ENCODE data around the gene RPH3AL. TPM values are rescaled to one million over a fixed set of nuclear protein-coding genes. Genes with fewer than 3 reads are reported as not detected.
"Not testable (repeated sequence)": the region's sequence is repeated elsewhere in the genome, so short reads cannot be mapped to it uniquely, and the experiment has no call there.

The RPH3AL gene
- total and polyA plus RNA-seq, 4 donors, result 4.7 to 5.9 (median 5.3) TPM

DNA sequence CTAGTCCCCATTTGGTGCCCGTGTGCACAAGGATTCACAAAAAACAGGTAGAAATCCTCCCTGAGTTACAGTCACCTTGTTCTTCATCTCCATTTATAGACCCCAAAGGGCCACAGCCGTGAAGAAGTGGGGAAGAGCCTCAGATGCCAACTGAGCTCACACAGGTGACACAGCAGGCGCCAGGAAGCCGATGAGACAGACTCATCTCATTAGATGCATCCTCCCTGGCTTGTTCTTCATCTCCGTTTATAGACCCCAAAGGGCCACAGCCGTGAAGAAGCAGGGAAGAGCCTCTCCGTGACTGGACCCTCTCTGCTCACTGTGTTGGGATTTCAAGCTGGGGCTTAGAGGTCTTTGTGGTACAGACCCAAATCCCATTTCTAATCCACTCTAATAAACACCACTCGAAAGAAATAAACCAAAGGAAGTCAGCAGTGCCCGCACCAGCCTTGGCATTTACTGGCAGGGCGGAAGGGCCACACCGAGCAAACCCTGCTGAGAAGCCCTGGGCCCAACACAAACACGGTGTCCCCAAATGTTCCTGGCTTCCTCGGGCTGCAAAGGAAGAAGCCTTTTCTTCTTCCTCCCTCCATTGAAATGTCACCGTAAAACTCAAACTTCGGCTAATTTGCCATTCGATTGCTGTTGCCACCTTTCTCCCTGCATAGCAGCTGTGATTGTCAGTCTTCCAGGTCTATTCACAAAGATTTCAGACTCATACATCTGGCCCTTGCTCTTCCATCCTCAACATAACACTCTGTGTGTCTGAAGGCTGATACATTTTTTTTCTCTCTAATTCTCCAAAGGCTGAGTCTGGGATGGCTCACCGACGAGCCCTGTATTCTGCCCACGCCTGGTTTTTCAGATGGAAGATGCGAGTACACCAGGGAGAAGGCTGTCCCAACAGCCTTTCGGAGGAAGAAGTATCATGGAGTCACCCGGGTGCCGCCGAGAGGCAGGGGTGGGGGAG lies 126.2 kb downstream of the RPH3AL start:
- no peaks in the 10 kb centered on the region for H3K36me3 ChIP-seq (ENCODE audit: control insufficient read depth, insufficient read depth, low read length)
- peaks cover 37% of the 10 kb centered on the region for H3K4me1 ChIP-seq (ENCODE audit: control insufficient read depth, insufficient read depth, low read length)
- peak in 1 of 6 donors; percentile 56 for DNase-seq (ENCODE audit: low read depth in 4 of 6, low spot score in 6 of 6)
- no peaks in the 10 kb centered on the region for H3K9me3 ChIP-seq (ENCODE audit: control insufficient read depth, insufficient read depth, low read length)
- H3K4me3 ChIP-seq (ENCODE audit: low read depth, low read length), result no peak overlapping the region
- peak overlapping the region; percentile 18 for H3K27ac ChIP-seq (ENCODE audit: low read depth, low read length)
- 48% methylated on average over 20 of the region's 24 CpGs for WGBS (ENCODE audit: insufficient coverage)
- no peaks in the 10 kb centered on the region for H3K27me3 ChIP-seq (ENCODE audit: control insufficient read depth, insufficient read depth, low read length)

DNA sequence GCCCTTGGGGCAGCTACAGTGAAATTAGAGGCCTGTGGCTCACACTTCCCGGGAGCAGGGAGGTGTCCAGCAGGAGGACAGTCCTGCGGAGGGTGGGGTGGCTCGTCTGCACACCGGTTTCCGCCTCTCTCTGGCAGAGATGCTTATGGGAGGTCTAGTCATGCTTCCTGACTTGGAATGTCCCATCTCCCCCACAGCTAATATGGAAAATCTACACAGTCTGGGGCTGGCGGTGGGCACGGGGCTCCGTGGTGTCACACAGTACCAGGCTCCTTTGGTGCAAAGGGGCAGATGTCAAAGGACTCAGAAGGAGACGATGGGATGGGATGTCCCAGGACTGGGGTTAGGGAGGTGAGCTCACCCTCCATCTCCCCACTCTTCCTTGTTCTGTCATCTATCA lies 127.1 kb downstream of the RPH3AL start:
- H3K4me3 ChIP-seq (ENCODE audit: low read depth, low read length), result no peak overlapping the region
- H3K4me1 ChIP-seq (ENCODE audit: control insufficient read depth, insufficient read depth, low read length), result peaks cover 37% of the 10 kb centered on the region
- no peaks in the 10 kb centered on the region for H3K36me3 ChIP-seq (ENCODE audit: control insufficient read depth, insufficient read depth, low read length)
- H3K27me3 ChIP-seq (ENCODE audit: control insufficient read depth, insufficient read depth, low read length), result no peaks in the 10 kb centered on the region
- no peaks in the 10 kb centered on the region for H3K9me3 ChIP-seq (ENCODE audit: control insufficient read depth, insufficient read depth, low read length)
- H3K27ac ChIP-seq (ENCODE audit: low read depth, low read length), result no peak overlapping the region
- no peak for DNase-seq (ENCODE audit: low read depth in 4 of 6, low spot score in 6 of 6)
- WGBS (ENCODE audit: insufficient coverage), result no CpG with 5 or more reads among the region's 9 CpGs

DNA sequence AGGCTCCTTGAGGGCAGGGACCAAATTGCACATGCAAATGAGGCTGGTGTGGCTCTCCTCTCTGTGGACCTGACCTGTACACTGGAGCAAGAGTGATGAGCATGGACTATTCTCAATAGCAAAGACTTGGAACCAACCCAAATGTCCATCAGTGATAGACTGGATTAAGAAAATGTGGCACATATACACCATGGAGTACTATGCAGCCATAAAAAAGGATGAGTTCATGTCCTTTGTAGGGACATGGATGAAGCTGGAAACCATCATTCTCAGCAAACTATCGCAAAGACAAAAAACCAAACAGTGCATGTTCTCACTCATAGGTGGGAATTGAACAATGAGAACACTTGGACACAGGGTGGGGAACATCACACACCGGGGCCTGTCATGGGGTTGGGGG lies 128.0 kb downstream of the RPH3AL start:
- DNase-seq (ENCODE audit: low read depth in 4 of 6, low spot score in 6 of 6); H3K27ac ChIP-seq (ENCODE audit: low read depth, low read length); H3K9me3 ChIP-seq (ENCODE audit: control insufficient read depth, insufficient read depth, low read length); H3K4me3 ChIP-seq (ENCODE audit: low read depth, low read length); H3K36me3 ChIP-seq (ENCODE audit: control insufficient read depth, insufficient read depth, low read length); H3K27me3 ChIP-seq (ENCODE audit: control insufficient read depth, insufficient read depth, low read length): not testable (repeated sequence)
- H3K4me1 ChIP-seq (ENCODE audit: control insufficient read depth, insufficient read depth, low read length), result peaks cover 37% of the 10 kb centered on the region
- no CpG with 5 or more reads among the region's 2 CpGs for WGBS (ENCODE audit: insufficient coverage)

- Histone ChIP-seq H3K9me3 (ENCODE audit: control insufficient read depth, insufficient read depth, low read length) (no peaks in the 10 kb centered on the region), H3K27ac (ENCODE audit: low read depth, low read length) (no peak overlapping the region), H3K4me1 (ENCODE audit: control insufficient read depth, insufficient read depth, low read length) (peaks cover 38% of the 10 kb centered on the region), H3K27me3 (ENCODE audit: control insufficient read depth, insufficient read depth, low read length) (no peaks in the 10 kb centered on the region), H3K36me3 (ENCODE audit: control insufficient read depth, insufficient read depth, low read length) (no peaks in the 10 kb centered on the region), H3K4me3 (ENCODE audit: low read depth, low read length) (no peak overlapping the region)
- WGBS (ENCODE audit: insufficient coverage), result 80% methylated on average over 12 of the region's 12 CpGs
- DNase-seq (ENCODE audit: low read depth in 4 of 6, low spot score in 6 of 6), result no peak
These were observed 128.7 kb downstream of the RPH3AL start for GRCh38 chr17:223723-224471.

DNA sequence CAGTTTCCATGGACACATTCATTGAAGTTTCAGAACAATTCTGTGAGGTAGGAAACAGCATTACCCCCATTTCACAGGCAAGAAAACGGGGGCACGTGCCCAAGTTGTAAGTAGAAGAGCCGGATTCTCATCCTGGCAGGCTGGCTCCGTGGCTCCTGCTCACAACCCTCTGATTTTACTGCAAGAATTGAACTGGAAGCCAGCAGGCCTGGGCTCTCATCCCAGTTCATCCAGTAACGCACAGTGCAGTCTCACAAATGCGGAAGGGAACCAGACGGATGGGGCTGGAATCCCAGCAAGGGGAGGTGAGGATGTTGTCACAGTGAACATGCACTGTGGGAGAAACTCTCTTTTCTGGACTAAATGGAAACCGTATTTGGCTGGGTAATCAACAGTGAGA lies 130.4 kb downstream of the RPH3AL start:
- WGBS (ENCODE audit: insufficient coverage), result 56% methylated on average over 3 of the region's 8 CpGs
- H3K27ac ChIP-seq (ENCODE audit: low read depth, low read length), result no peak overlapping the region
- no peaks in the 10 kb centered on the region for H3K36me3 ChIP-seq (ENCODE audit: control insufficient read depth, insufficient read depth, low read length)

DNA sequence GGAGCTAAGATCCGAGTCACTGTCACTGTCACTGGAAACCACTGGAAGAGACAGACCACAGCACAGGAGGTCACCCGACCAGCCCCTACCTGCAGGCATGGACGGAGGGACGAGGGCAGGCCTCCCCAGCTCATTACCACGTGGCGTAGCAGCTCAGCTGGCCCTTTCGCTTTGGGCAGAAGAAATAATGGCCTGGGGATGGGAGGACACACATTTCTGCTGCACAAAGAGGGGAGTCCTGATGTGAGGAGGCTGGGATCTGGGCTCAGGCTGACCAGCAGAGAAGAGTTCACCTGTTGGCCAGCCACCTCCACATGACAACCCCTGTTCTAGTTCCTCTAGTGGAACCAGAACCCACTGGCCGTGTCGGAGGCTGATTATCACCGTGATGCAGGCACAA lies 132.9 kb downstream of the RPH3AL start:
- 93% methylated on average over 10 of the region's 10 CpGs for WGBS (ENCODE audit: insufficient coverage)
- H3K27ac ChIP-seq (ENCODE audit: low read depth, low read length), result no peak overlapping the region
- H3K4me1 ChIP-seq (ENCODE audit: control insufficient read depth, insufficient read depth, low read length), result peaks cover 16% of the 10 kb centered on the region
- H3K9me3 ChIP-seq (ENCODE audit: control insufficient read depth, insufficient read depth, low read length), result no peaks in the 10 kb centered on the region
- H3K4me3 ChIP-seq (ENCODE audit: low read depth, low read length), result no peak overlapping the region
- no peak for DNase-seq (ENCODE audit: low read depth in 4 of 6, low spot score in 6 of 6)
- no peaks in the 10 kb centered on the region for H3K27me3 ChIP-seq (ENCODE audit: control insufficient read depth, insufficient read depth, low read length)
- peaks cover 3% of the 10 kb centered on the region for H3K36me3 ChIP-seq (ENCODE audit: control insufficient read depth, insufficient read depth, low read length)

More for the DNA sequence above, 130.4 kb downstream of the RPH3AL start:
- no peaks in the 10 kb centered on the region for H3K9me3 ChIP-seq (ENCODE audit: control insufficient read depth, insufficient read depth, low read length)
- H3K27me3 ChIP-seq (ENCODE audit: control insufficient read depth, insufficient read depth, low read length), result no peaks in the 10 kb centered on the region
- peak in 2 of 6 donors; percentile 22 to 91 for DNase-seq (ENCODE audit: low read depth in 4 of 6, low spot score in 6 of 6)
- no peak overlapping the region for H3K4me3 ChIP-seq (ENCODE audit: low read depth, low read length)
- peaks cover 30% of the 10 kb centered on the region for H3K4me1 ChIP-seq (ENCODE audit: control insufficient read depth, insufficient read depth, low read length)

- 37% methylated on average over 5 of the region's 8 CpGs for WGBS (ENCODE audit: insufficient coverage)
- Histone ChIP-seq H3K27me3 (ENCODE audit: control insufficient read depth, insufficient read depth, low read length) (no peaks in the 10 kb centered on the region), H3K9me3 (ENCODE audit: control insufficient read depth, insufficient read depth, low read length) (no peaks in the 10 kb centered on the region), H3K4me1 (ENCODE audit: control insufficient read depth, insufficient read depth, low read length) (peaks cover 16% of the 10 kb centered on the region), H3K36me3 (ENCODE audit: control insufficient read depth, insufficient read depth, low read length) (peaks cover 6% of the 10 kb centered on the region), H3K4me3 (ENCODE audit: low read depth, low read length) (no peak overlapping the region), H3K27ac (ENCODE audit: low read depth, low read length) (no peak overlapping the region)
- peak in 2 of 6 donors; percentile 54 to 59 for DNase-seq (ENCODE audit: low read depth in 4 of 6, low spot score in 6 of 6)
These were observed 134.0 kb downstream of the RPH3AL start for GRCh38 chr17:218432-219110.

GRCh38 chr17:216625-217024 lies 136.0 kb downstream of the RPH3AL start:
- no CpG with 5 or more reads among the region's 2 CpGs for WGBS (ENCODE audit: insufficient coverage)
- H3K4me3 ChIP-seq (ENCODE audit: low read depth, low read length), result no peak overlapping the region
- no peak overlapping the region for H3K27ac ChIP-seq (ENCODE audit: low read depth, low read length)
- no peaks in the 10 kb centered on the region for H3K9me3 ChIP-seq (ENCODE audit: control insufficient read depth, insufficient read depth, low read length)
- H3K27me3 ChIP-seq (ENCODE audit: control insufficient read depth, insufficient read depth, low read length), result no peaks in the 10 kb centered on the region
- H3K36me3 ChIP-seq (ENCODE audit: control insufficient read depth, insufficient read depth, low read length), result peaks cover 9% of the 10 kb centered on the region
- no peak for DNase-seq (ENCODE audit: low read depth in 4 of 6, low spot score in 6 of 6)
- H3K4me1 ChIP-seq (ENCODE audit: control insufficient read depth, insufficient read depth, low read length), result peaks cover 10% of the 10 kb centered on the region

Measured in spinal cord (tissue), 10 donors.